Measurements from ENCODE around the gene MAPT. TPM values are rescaled to one million over a fixed set of nuclear protein-coding genes. Genes with fewer than 3 reads are reported as not detected.

MAPT gene
- total and polyA plus RNA-seq, 2 of the 13 experiments (the other 11 are each of a cell fraction or from before 2014, with no cell fraction given), result 2.1 to 2.8 TPM

DNA sequence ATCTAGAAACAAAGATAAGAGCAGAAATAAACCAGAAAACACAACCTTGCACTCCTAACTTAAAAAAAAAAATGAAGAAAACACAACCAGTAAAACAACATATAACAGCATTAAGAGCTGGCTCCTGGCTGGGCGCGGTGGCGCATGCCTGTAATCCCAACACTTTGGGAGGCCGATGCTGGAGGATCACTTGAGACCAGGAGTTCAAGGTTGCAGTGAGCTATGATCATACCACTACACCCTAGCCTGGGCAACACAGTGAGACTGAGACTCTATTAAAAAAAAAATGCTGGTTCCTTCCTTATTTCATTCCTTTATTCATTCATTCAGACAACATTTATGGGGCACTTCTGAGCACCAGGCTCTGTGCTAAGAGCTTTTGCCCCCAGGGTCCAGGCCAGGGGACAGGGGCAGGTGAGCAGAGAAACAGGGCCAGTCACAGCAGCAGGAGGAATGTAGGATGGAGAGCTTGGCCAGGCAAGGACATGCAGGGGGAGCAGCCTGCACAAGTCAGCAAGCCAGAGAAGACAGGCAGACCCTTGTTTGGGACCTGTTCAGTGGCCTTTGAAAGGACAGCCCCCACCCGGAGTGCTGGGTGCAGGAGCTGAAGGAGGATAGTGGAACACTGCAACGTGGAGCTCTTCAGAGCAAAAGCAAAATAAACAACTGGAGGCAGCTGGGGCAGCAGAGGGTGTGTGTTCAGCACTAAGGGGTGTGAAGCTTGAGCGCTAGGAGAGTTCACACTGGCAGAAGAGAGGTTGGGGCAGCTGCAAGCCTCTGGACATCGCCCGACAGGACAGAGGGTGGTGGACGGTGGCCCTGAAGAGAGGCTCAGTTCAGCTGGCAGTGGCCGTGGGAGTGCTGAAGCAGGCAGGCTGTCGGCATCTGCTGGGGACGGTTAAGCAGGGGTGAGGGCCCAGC, 107.3 kb downstream of the MAPT start:
- ATAC-seq, result peak; percentile 51
- in situ Hi-C loops (cut with HindIII; ENCODE audit: extremely low pct_ligation_motif_present, low pct_unique_long_range_greater_than_20kb) (loop anchor here (5.0 to 25.0 kb wide), 3 partner anchors 41 to 836 kb away; no protein-coding TSS in a partner anchor), intact Hi-C loops (cut with micrococcal nuclease; ENCODE audit: unreplicated experiment) (loop anchor here (1.0 to 5.0 kb wide), 3 partner anchors 43 to 286 kb away; no protein-coding TSS in a partner anchor)
- FAIRE-seq, result peak; percentile 21
- Histone ChIP-seq H3K27ac (ENCODE audit: extremely low read length, insufficient read depth, low read length) (no peak overlapping the region), H3K36me3 (replicated peaks in 1 of 2; ENCODE audit: control insufficient read depth in 1 of 2, insufficient read depth in 2 of 2, low read length in 2 of 2) (no peaks in the 10 kb centered on the region), H4K20me1 (ENCODE audit: insufficient read depth, low read length) (no peaks in the 10 kb centered on the region), H3K4me3 (replicated peaks in 1 of 3; ENCODE audit: insufficient read depth in 1 of 3, low read depth in 2 of 3, low read length in 3 of 3) (peak overlapping the region; percentile 13 to 67 (median 39); a peak in 5 of 6 replicates), H3K9ac (ENCODE audit: insufficient read depth, low read depth, low read length) (no peak overlapping the region), H3K4me1 (ENCODE audit: insufficient read depth, low read length) (peaks cover 43% of the 10 kb centered on the region), H3K79me2 (ENCODE audit: insufficient read depth, low read length) (no peaks in the 10 kb centered on the region), H3K27me3 (ENCODE audit: control insufficient read depth in 1 of 2, insufficient read depth in 2 of 2, low read length in 2 of 2) (0 out of 5 replicates have a peak, but pooled peaks cover 0 to 1% of the 10 kb centered on the region in 2 experiments), H2AFZ (ENCODE audit: low read length) (no peak overlapping the region), H3K4me2 (ENCODE audit: low read depth, low read length) (peak overlapping the region; percentile 92), H3K9me3 (ENCODE audit: low read length) (no peaks in the 10 kb centered on the region)
- POLR2A ChIA-PET, result interaction anchor here (0.8 to 0.9 kb wide), 2 partner anchors 191 to 211 kb away, joined by 3 to 4 read pairs; partner anchors contain the start of gene KANSL1
- peak; percentile 28 for DNase-seq (ENCODE audit: low spot score)
- CTCF ChIA-PET (ENCODE audit: low intra/inter-chr PET ratio, low total read pairs), result interaction anchor here (1.2 to 4.3 kb wide), 4 partner anchors 42 to 211 kb away, joined by 4 to 37 read pairs (median 10); no protein-coding TSS in a partner anchor
- WGBS (ENCODE audit: low lambda C conversion rate), result 24% methylated on average over 13 of the region's 13 CpGs
- no TSS peak for BruUV-seq (replicated peaks)
- TF ChIP-seq ZNF431 (CRISPR knock-in tag; IDR thresholded peaks at IDR 0.05; ENCODE audit: borderline replicate concordance, low read depth) (0 out of 2 replicates have a peak, but pooled peaks have one; percentile 23), MXD4 (CRISPR knock-in tag; IDR thresholded peaks at IDR 0.05) (0 out of 2 replicates have a peak, but pooled peaks have one; percentile 11), RCOR2 (CRISPR knock-in tag; IDR thresholded peaks at IDR 0.05) (peak; percentile 22; the same call in 1 of the 2 replicates), POLR2AphosphoS5 (IDR thresholded peaks at IDR 0.05; ENCODE audit: low read depth, low read length) (no peak), HOXD1 (CRISPR knock-in tag; IDR thresholded peaks at IDR 0.05) (no peak), HIVEP1 (CRISPR knock-in tag; IDR thresholded peaks at IDR 0.05) (0 out of 2 replicates have a peak, but pooled peaks have one; percentile 3), ZNF782 (CRISPR knock-in tag; IDR thresholded peaks at IDR 0.05; ENCODE audit: borderline replicate concordance) (no peak; the same call in 1 of the 2 replicates), KDM6A (CRISPR knock-in tag; IDR thresholded peaks at IDR 0.05; ENCODE audit: low read depth) (no peak), HDAC2 (CRISPR knock-in tag; IDR thresholded peaks at IDR 0.05) (no peak), ZMYM3 (CRISPR knock-in tag; IDR thresholded peaks at IDR 0.05) (0 out of 2 replicates have a peak, but pooled peaks have one; percentile 10), RBAK (CRISPR knock-in tag; IDR thresholded peaks at IDR 0.05) (0 out of 2 replicates have a peak, but pooled peaks have one; percentile 54), SALL1 (CRISPR knock-in tag; IDR thresholded peaks at IDR 0.05) (peak; percentile 36; the same call in 1 of the 2 replicates), ZNF180 (CRISPR knock-in tag; IDR thresholded peaks at IDR 0.05; ENCODE audit: borderline replicate concordance, low read depth) (no peak), TBX2 (CRISPR knock-in tag; IDR thresholded peaks at IDR 0.05; ENCODE audit: borderline replicate concordance) (no peak)
- TF ChIP-seq, protein P1, sequence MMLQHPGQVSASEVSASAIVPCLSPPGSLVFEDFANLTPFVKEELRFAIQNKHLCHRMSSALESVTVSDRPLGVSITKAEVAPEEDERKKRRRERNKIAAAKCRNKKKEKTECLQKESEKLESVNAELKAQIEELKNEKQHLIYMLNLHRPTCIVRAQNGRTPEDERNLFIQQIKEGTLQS (CRISPR knock-in tag; IDR thresholded peaks at IDR 0.05), result no peak
- TF ChIP-seq, protein P2, sequence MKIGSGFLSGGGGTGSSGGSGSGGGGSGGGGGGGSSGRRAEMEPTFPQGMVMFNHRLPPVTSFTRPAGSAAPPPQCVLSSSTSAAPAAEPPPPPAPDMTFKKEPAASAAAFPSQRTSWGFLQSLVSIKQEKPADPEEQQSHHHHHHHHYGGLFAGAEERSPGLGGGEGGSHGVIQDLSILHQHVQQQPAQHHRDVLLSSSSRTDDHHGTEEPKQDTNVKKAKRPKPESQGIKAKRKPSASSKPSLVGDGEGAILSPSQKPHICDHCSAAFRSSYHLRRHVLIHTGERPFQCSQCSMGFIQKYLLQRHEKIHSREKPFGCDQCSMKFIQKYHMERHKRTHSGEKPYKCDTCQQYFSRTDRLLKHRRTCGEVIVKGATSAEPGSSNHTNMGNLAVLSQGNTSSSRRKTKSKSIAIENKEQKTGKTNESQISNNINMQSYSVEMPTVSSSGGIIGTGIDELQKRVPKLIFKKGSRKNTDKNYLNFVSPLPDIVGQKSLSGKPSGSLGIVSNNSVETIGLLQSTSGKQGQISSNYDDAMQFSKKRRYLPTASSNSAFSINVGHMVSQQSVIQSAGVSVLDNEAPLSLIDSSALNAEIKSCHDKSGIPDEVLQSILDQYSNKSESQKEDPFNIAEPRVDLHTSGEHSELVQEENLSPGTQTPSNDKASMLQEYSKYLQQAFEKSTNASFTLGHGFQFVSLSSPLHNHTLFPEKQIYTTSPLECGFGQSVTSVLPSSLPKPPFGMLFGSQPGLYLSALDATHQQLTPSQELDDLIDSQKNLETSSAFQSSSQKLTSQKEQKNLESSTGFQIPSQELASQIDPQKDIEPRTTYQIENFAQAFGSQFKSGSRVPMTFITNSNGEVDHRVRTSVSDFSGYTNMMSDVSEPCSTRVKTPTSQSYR (CRISPR knock-in tag; IDR thresholded peaks at IDR 0.05; ENCODE audit: borderline replicate concordance), result no peak
- TF ChIP-seq, protein P3, sequence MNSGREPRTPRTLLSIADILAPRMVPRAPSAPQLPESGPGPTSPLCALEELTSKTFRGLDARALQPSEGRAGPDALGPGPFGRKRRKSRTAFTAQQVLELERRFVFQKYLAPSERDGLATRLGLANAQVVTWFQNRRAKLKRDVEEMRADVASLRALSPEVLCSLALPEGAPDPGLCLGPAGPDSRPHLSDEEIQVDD (CRISPR knock-in tag; IDR thresholded peaks at IDR 0.05; ENCODE audit: borderline replicate concordance), result 0 out of 2 replicates have a peak, but pooled peaks have one; percentile 11
- TF ChIP-seq, protein P4, sequence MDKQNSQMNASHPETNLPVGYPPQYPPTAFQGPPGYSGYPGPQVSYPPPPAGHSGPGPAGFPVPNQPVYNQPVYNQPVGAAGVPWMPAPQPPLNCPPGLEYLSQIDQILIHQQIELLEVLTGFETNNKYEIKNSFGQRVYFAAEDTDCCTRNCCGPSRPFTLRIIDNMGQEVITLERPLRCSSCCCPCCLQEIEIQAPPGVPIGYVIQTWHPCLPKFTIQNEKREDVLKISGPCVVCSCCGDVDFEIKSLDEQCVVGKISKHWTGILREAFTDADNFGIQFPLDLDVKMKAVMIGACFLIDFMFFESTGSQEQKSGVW (CRISPR knock-in tag; IDR thresholded peaks at IDR 0.05; ENCODE audit: borderline replicate concordance), result no peak

Measured in HepG2 (cell line).